Activated CD4-positive, alpha-beta T cell treated with anti-CD3 and anti-CD28 coated beads, Interleukin-2, amount 50 U/mL, for 1 hour (primary cell): ENCODE data around the gene EIF4G3.
"Not testable (repeated sequence)": the region's sequence is repeated elsewhere in the genome, so short reads cannot be mapped to it uniquely, and the experiment has no call there.

Source experiments
- DNase-seq: peaks from one replicate; pipeline ENCODE4 v3.0.0-alpha.2; 2020

The EIF4G3 gene

GRCh38 chr1:20789598-20789997, 387.1 kb downstream of the EIF4G3 start:
- not testable (repeated sequence) for DNase-seq

- no peak for DNase-seq
Observed at GRCh38 chr1:20787840-20788795, 388.6 kb downstream of the EIF4G3 start.

DNA sequence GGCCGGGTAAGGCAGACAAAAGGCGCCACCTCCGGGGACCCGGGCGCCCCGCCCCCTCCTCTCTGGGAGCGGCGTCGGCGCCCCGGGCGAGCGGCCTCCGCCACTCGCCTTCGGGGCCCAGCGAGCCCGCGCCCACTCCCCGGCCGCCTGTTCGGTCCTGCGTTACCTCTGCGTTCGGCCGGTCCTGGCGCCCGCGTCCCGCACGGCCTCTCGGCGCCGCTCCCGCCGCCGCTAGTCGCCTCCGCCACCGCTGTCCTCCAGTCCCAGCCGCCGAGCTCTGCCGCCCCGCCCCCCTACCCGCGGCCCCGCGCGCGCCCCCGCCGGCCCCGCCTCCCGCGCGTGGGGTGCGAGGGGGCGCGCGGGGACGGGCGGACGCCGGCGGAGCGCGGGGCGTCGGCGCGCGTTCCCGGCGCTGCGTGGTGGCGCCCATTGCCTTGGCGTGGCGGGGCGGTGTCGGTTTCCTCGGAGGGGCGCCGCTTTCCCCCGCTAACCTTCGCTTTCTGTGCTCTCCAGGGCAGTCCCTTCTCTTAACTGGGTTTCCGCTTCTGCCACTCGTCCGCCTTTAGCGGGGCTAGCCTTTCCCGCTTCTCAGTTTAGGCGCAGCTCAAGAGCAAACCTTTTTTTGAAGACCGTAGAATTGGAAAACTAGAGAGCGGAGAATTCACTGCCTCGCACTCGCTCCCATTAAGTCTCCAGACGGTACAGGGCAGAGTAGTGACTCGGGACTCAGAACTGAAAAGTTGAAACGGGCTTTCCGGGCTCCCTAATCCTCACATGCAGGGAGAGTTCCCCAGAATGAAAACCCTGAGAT, 389.5 kb downstream of the EIF4G3 start, which contains the start of gene HP1BP3:
Gene HP1BP3 (minus strand): TSS at position 279 of the 811 bp plus-strand sequence. CDS start 6,867 bp downstream, outside the sequence.
- DNase-seq: peak; percentile 81

GRCh38 chr1:20786253-20787028, 390.3 kb downstream of the EIF4G3 start:
- DNase-seq: peak; percentile 95

GRCh38 chr1:20785907-20786252, 390.8 kb downstream of the EIF4G3 start:
- no peak for DNase-seq

DNA sequence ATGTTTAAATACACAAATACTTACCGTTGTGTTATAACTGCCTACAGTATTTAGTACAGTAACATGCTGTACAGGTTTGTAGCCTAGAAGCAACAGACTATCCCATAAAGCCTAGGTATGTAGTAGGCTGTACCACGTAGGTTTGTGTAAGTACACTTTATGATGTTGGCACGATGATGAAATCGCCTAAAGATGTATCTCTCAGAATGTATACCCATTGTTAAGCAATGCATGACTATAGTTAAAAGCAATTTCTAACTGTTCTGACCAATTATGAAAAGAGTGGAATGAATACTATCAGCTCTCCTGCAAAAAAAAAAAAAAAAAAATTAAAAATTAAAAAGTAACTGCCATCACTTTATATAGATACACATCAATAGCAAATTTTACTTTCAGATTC, 401.0 kb downstream of the EIF4G3 start:
- DNase-seq: no peak

DNA sequence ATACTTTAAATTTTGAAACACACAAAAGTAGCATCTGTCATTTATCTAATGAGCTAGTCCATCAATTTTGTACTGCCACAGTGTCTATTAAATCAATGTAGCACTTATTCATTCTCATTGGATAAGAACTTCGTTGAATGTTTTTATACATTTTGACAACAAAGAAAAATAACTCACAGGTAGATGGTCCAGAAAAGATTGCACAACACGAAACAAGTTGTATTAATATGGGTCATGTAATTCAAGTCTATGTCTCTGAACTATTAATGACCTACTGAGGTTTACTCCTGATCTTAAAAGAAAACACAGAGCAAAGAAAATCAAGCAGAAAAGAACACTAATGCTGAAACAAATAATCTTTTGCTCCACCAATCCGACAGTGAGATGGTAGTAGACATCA, 404.9 kb downstream of the EIF4G3 start:
- no peak for DNase-seq

DNA sequence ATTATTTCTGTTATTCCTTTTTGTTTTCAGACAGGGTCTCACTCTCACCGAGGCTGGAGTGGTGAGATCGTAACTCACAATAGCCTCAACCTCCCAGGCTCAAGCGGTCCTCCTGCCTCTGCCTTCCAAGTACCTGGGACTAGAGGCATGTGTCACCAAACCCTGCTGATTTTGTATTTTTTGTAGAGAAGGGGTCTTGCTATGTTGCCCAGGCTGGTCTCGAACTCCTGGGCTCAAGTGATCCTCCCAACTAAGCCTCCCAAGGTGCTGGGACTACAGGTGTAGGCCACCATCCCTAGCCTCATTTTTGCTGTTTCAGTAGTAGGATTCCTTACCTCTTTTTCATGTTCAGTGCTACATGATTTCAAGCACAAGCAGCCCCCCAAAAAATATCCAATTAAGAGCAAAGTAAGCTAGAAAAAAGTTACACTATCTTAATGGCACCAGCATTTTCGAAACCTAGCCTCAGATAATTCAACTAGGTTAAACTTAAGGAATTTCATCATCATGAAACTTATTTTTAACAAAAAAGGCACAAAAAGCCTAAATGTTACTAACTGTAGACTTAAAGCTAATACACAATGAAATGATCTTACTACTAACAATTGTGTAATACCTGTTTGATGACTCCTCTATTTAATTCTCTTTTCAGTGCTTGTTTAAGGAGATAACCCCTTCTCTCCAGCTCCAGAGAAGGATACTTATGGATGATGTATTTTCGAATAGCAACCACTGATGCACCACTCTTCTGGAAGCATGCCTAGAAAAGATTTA, 406.2 kb downstream of the EIF4G3 start:
- no peak for DNase-seq

DNA sequence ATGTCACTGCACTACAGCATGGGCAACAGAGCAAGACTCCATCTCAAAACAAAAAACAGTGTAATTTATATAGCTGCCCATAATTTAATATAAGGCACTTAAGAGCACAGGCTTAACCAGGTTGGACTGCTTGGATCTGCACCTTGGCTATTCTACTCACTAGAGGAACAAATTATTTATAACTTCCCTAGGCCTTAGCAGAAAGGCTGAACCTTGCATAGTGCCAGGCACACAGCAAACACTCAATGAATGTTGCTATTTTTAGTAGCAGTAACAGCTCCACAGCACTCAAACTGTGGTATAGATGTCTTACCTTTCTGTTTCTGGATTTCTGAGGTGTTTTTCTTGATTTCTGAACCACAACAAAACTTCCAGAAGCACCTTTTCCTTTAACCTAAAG, 409.4 kb downstream of the EIF4G3 start:
- no peak for DNase-seq

DNA sequence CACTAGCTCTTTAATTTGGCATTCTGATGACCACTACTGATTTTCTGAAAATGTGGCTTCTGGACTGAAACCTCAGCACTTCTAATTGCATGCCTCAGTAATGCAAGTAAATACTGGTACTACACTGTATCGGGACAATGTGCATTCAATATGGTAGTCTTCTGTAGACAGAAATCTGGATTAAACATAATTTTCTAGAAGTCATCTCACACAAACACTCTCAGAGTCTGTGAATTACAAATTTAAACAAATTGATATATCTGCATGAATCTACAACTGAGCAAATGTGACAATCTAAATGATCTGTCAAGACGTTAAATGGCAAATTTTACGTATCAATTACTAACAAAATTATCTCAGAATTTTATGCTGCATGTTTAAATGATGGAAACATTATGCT, 413.3 kb downstream of the EIF4G3 start:
- no peak for DNase-seq

DNA sequence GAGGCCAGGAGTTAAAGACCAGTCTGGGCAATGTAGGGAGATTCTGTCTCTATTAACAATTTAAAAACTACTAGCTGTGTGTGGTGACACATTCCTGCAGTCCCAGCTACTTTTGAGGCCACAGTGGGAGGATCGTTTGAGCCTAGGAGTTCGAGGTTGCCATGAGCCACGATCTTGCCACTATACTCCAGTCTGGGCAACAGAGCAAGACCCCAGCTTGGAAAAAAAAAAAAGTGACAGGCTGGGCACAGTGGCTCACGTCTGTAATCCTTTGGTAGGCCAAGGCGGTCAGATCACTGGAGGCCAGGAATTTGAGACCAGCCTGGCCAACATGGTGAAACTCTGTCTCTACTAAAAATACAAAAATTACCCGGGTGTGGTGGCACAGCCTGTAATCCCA, 416.4 kb downstream of the EIF4G3 start:
- no peak for DNase-seq
